Esophagus (tissue), 2 donors: ENCODE results near the gene CDAN1. TPM values are rescaled to one million over a fixed set of nuclear protein-coding genes. Genes with fewer than 3 reads are reported as not detected.

ENCODE experiments used
- H3K27ac ChIP-seq, 2 donors: one replicate each; pipeline ENCODE4 v1.5.1; 2013; ENCODE audit warnings: low read depth in 2 of 2, mild to moderate bottlenecking in 2 of 2, inconsistent platforms in 1 of 2, low read length in 1 of 2, moderate library complexity in 1 of 2
- H3K27me3 ChIP-seq, 2 donors: one replicate each; pipeline ENCODE4 v1.6.1; 2013; ENCODE audit warnings: low read length in 2 of 2, control low read depth in 1 of 2, mild to moderate bottlenecking in 1 of 2; ENCODE audit not compliant: insufficient read depth in 2 of 2, control insufficient read depth in 1 of 2
- H3K36me3 ChIP-seq, 2 donors: one replicate each; pipeline ENCODE4 v1.6.1; 2013; ENCODE audit warnings: low read length in 1 of 2; ENCODE audit not compliant: control insufficient read depth in 2 of 2, insufficient read depth in 2 of 2
- H3K4me1 ChIP-seq, 2 donors: one replicate each; pipeline ENCODE4 v1.6.1; 2013; ENCODE audit warnings: low read length in 1 of 2; ENCODE audit not compliant: control insufficient read depth in 2 of 2, insufficient read depth in 2 of 2
- H3K4me3 ChIP-seq, 2 donors: one replicate each; pipeline ENCODE4 v1.5.1; 2013; ENCODE audit warnings: low read length in 2 of 2, mild to moderate bottlenecking in 2 of 2, low read depth in 1 of 2, moderate library complexity in 1 of 2
- H3K9me3 ChIP-seq, 2 donors: one replicate each; pipeline ENCODE4 v1.6.1; 2013; ENCODE audit warnings: mild to moderate bottlenecking in 2 of 2, low read depth in 1 of 2, low read length in 1 of 2, moderate library complexity in 1 of 2; ENCODE audit not compliant: control insufficient read depth in 2 of 2, insufficient read depth in 1 of 2
- WGBS, 2 donors: extraction: QIAGEN DNeasy Blood & Tissue Kit; methylation state at CpG; one replicate each; pipeline ENCODE4 v1.1.7; 2013; 5-methylcytosine and 5-hydroxymethylcytosine counted together
- polyA plus RNA-seq, 2 donors: library from polyadenylated mRNA; stranded (reverse); fragments of 200-250 nt; gene quantifications; one replicate each; pipeline ENCODE4 v1.2.3, GENCODE V29; 2013
- donor health status: healthy with polysubstance abuse.
- donor health status: Bipolar disorder and iron deficiency.

The CDAN1 gene
- polyA plus RNA-seq, 2 donors: 5.0 to 10.8 TPM

- H3K4me3 ChIP-seq: no peak overlapping the region
- no peak overlapping the region for H3K27ac ChIP-seq
- no peaks in the 10 kb centered on the region for H3K4me1 ChIP-seq
- H3K27me3 ChIP-seq: no peaks in the 10 kb centered on the region
- peaks cover 0 to 3% of the 10 kb centered on the region in 2 donors for H3K36me3 ChIP-seq
- WGBS, 2 donors: 78 to 85% methylated on average over 5 of the region's 5 CpGs
- H3K9me3 ChIP-seq: no peaks in the 10 kb centered on the region
Observed at GRCh38 chr15:42696626-42697025, 40.3 kb downstream of the CDAN1 start.

DNA sequence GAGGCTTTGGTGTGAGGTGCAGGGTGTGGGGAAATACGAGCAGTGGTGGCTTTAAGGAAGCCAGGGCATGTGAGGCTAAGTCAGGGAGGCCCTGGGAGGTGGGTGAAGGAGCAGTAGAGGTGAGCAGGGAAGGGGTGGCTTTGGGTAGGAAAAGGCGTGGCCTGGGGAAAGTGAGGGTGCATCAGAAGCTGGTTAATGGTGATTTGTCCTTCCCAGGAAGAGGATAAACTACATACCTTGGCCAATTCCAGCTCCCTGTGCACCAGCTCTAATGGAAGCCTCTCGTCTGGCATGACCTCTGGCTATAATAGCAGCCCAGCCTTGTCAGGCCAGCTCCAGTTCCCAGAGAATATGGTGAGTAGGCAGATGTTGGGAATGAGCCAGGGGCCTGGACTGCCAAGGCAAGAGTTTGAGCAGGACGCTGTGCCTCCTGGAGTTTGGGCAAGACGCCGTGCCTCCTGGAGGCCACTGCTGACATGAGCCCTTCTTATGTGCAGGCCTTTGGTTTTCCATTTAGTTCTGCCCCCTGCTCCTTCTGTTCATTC, 41.3 kb downstream of the CDAN1 start:
- Histone ChIP-seq H3K4me1 (no peaks in the 10 kb centered on the region), H3K27ac (no peak overlapping the region), H3K27me3 (no peaks in the 10 kb centered on the region), H3K9me3 (no peaks in the 10 kb centered on the region), H3K4me3 (no peak overlapping the region), H3K36me3 (peaks cover 0 to 3% of the 10 kb centered on the region in 2 donors)
- 82 to 86% methylated on average over 6 of the region's 6 CpGs for WGBS, 2 donors

GRCh38 chr15:42694398-42694797, 42.5 kb downstream of the CDAN1 start:
- Histone ChIP-seq H3K4me1 (no peaks in the 10 kb centered on the region), H3K9me3 (no peaks in the 10 kb centered on the region), H3K36me3 (peaks cover 0 to 3% of the 10 kb centered on the region in 2 donors), H3K27me3 (no peaks in the 10 kb centered on the region), H3K4me3 (no peak overlapping the region), H3K27ac (no peak overlapping the region)
- WGBS, 2 donors: 97% methylated on average over 10 of the region's 10 CpGs

DNA sequence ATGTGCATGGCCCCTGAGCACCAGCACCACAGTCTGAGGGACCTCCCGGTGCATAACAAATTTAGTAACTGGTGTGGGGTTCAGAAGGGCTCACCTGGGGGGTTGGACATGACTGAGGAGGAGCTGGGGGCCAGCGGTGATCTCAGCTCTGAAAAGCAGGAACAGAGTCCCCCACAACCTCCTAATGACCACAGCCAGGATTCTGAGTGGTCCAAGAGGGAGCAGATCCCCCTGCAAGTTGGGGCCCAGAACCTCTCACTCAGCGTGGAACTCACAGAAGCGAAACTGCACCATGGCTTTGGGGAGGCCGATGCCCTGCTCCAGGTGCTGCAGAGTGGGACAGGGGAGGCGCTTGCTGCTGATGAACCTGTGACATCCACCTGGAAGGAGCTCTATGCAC, 43.0 kb downstream of the CDAN1 start:
- Histone ChIP-seq H3K27me3 (no peaks in the 10 kb centered on the region), H3K4me1 (no peaks in the 10 kb centered on the region), H3K9me3 (no peaks in the 10 kb centered on the region), H3K27ac (no peak overlapping the region), H3K4me3 (no peak overlapping the region), H3K36me3 (peaks cover 0 to 3% of the 10 kb centered on the region in 2 donors)
- WGBS, 2 donors: 94 to 99% methylated on average over 6 of the region's 6 CpGs

- Histone ChIP-seq H3K4me3 (no peak overlapping the region), H3K36me3 (peaks cover 0 to 3% of the 10 kb centered on the region in 2 donors), H3K4me1 (no peaks in the 10 kb centered on the region), H3K27me3 (no peaks in the 10 kb centered on the region), H3K27ac (no peak overlapping the region), H3K9me3 (no peaks in the 10 kb centered on the region)
- WGBS, 2 donors: 96% methylated on average over 6 of the region's 6 CpGs
Observed at GRCh38 chr15:42693496-42693895, 43.4 kb downstream of the CDAN1 start.

DNA sequence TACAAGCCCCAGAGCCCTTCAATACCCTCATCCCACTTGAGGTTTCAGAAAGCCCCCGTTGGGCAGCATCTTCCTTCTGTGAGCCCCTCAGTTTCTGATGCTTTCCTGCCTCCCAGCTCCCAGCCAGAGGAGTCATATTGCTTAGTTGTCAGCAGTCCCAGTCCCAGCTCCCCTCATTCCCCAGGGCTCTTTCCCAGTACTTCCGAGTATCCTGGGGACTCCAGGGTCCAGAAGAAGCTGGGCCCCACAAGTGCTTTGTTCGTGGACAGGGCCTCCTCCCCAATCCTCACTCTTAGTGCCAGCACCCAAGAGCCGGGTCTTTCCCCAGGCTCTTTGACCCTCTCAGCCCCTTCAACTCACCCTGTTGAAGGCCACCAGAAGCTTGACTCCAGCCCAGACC, 43.9 kb downstream of the CDAN1 start:
- Histone ChIP-seq H3K4me3 (no peak overlapping the region), H3K27me3 (no peaks in the 10 kb centered on the region), H3K4me1 (no peaks in the 10 kb centered on the region), H3K27ac (no peak overlapping the region), H3K36me3 (peaks cover 0 to 3% of the 10 kb centered on the region in 2 donors), H3K9me3 (no peaks in the 10 kb centered on the region)
- WGBS, 2 donors: 91 to 92% methylated on average over 4 of the region's 4 CpGs

GRCh38 chr15:42692536-42692935, 44.4 kb downstream of the CDAN1 start:
- 91 to 94% methylated on average over 1 of the region's 1 CpG for WGBS, 2 donors
- H3K4me3 ChIP-seq: no peak overlapping the region
- no peak overlapping the region for H3K27ac ChIP-seq
- peaks cover 0 to 3% of the 10 kb centered on the region in 2 donors for H3K36me3 ChIP-seq
- no peaks in the 10 kb centered on the region for H3K27me3 ChIP-seq
- no peaks in the 10 kb centered on the region for H3K4me1 ChIP-seq
- H3K9me3 ChIP-seq: no peaks in the 10 kb centered on the region

DNA sequence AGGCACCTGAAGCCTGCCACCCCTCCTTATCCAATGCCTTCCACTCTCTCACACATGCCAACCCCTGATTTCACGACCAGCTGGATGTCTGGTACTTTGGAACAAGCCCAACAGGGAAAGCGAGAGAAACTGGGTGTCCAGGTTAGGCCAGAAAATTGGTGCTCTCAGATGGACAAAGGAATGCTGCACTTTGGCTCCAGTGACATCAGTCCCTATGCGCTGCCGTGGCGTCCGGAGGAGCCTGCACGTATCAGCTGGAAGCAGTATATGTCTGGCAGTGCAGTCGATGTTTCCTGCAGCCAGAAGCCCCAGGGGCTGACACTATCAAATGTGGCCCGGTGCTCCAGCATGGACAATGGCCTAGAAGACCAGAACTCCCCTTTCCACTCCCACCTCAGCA, 45.2 kb downstream of the CDAN1 start:
- Histone ChIP-seq H3K4me1 (no peaks in the 10 kb centered on the region), H3K36me3 (peaks cover 0 to 3% of the 10 kb centered on the region in 2 donors), H3K27me3 (no peaks in the 10 kb centered on the region), H3K9me3 (no peaks in the 10 kb centered on the region), H3K4me3 (no peak overlapping the region), H3K27ac (no peak overlapping the region)
- 87 to 92% methylated on average over 9 of the region's 9 CpGs for WGBS, 2 donors

- Histone ChIP-seq H3K27me3 (no peaks in the 10 kb centered on the region), H3K36me3 (peaks cover 0 to 3% of the 10 kb centered on the region in 2 donors), H3K4me3 (no peak overlapping the region), H3K27ac (no peak overlapping the region), H3K4me1 (no peaks in the 10 kb centered on the region), H3K9me3 (no peaks in the 10 kb centered on the region)
- WGBS, 2 donors: 75 to 84% methylated on average over 4 of the region's 4 CpGs
Observed at GRCh38 chr15:42691308-42691707, 45.6 kb downstream of the CDAN1 start.

DNA sequence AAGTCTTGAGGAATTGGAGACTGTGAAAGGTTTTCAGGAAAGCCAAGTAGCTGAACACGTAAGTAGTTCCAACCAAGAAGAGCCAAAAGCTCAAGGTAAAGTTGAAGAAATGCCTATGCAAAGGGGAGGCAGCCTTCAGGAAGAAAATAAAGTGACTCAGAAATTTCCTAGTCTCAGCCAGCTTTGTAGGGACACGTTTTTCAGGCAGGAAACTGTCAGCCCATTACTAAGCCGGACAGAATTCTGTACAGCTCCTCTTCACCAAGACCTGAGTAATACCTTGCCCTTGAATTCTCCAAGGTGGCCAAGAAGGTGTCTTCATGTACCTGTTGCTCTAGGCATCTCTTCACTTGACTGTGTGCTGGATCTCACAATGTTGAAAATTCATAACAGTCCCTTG, 48.6 kb downstream of the CDAN1 start:
- no peak overlapping the region for H3K4me3 ChIP-seq
- no peaks in the 10 kb centered on the region for H3K27me3 ChIP-seq
- 49 to 58% methylated on average over 3 of the region's 3 CpGs for WGBS, 2 donors
- H3K36me3 ChIP-seq: peaks cover 3 to 7% of the 10 kb centered on the region in 2 donors
- no peak overlapping the region for H3K27ac ChIP-seq
- H3K9me3 ChIP-seq: no peaks in the 10 kb centered on the region
- no peaks in the 10 kb centered on the region for H3K4me1 ChIP-seq
